Neural crest cell (in vitro differentiated cells): Measurements from ENCODE around the gene OLFML2B. TPM values are rescaled to one million over a fixed set of nuclear protein-coding genes. Genes with fewer than 3 reads are reported as not detected.
"Not testable (repeated sequence)": the region's sequence is repeated elsewhere in the genome, so short reads cannot be mapped to it uniquely, and the experiment has no call there.

Experiments used
- DNase-seq: peaks from one replicate; pipeline ENCODE4 v3.0.0; 2021; ENCODE audit warnings: low read depth, mixed read lengths, low spot score
- H3K27ac Mint-ChIP-seq: one replicate; pipeline ENCODE4 v1.8.0; 2021; ENCODE audit warnings: mild to moderate bottlenecking, mixed read lengths; ENCODE audit not compliant: unreplicated experiment
- H3K27me3 Mint-ChIP-seq: 2 replicates; pipeline ENCODE4 v1.8.0; 2021; ENCODE audit warnings: low read depth, mild to moderate bottlenecking, mixed read lengths
- H3K36me3 Mint-ChIP-seq: 2 replicates; pipeline ENCODE4 v1.8.0; 2021; ENCODE audit warnings: low read depth, mild to moderate bottlenecking, mixed read lengths
- H3K4me1 Mint-ChIP-seq: 2 replicates; pipeline ENCODE4 v1.8.0; 2021; ENCODE audit warnings: mixed read lengths
- H3K4me3 Mint-ChIP-seq: one replicate; pipeline ENCODE4 v1.8.0; 2021; ENCODE audit warnings: mild to moderate bottlenecking, mixed read lengths
- H3K9me3 Mint-ChIP-seq: 2 replicates; pipeline ENCODE4 v1.8.0; 2021; ENCODE audit warnings: mixed read lengths
- total RNA-seq: library from RNA; stranded (reverse); gene quantifications from 2 replicates; pipeline ENCODE4 v1.2.1, GENCODE V29; 2021
- TF ChIP-seq, protein P1 (sequence below): fragments of 200-600 bp; sonication (generic); conservative IDR thresholded peaks from 2 replicates; pipeline ENCODE4 v1.5.0; 2021; ENCODE audit warnings: antibody characterized with exemption, mild to moderate bottlenecking

The OLFML2B gene
- total RNA-seq, 1 donor from 2014 or later: 5.8 TPM

DNA sequence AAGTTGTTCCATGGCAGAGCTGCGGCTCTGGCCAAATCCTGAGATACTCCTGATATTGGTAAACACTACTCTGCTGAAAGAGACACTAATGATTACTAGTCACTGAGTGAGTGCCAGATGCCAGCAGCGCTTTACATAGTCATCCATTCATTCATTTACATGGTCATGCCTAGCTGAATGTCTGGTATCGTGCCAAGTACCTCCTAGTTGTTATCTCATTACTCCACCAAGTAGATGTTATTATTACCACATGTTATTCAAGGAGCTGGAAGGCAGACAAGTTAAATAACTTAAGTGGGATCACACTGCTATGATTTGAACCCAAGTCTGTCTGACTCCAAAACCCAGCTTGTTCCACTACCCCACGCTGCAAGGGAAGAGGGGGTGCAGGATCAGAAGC, 4.7 kb downstream of the OLFML2B start:
- no peak overlapping the region for H3K4me3 Mint-ChIP-seq
- H3K4me1 Mint-ChIP-seq: peaks cover 10% of the 10 kb centered on the region
- H3K27me3 Mint-ChIP-seq: peaks cover 20% of the 10 kb centered on the region
- DNase-seq: no peak
- no peak overlapping the region for H3K27ac Mint-ChIP-seq
- no peaks in the 10 kb centered on the region for H3K9me3 Mint-ChIP-seq
- peaks cover 14% of the 10 kb centered on the region for H3K36me3 Mint-ChIP-seq
- TF ChIP-seq, protein P1, sequence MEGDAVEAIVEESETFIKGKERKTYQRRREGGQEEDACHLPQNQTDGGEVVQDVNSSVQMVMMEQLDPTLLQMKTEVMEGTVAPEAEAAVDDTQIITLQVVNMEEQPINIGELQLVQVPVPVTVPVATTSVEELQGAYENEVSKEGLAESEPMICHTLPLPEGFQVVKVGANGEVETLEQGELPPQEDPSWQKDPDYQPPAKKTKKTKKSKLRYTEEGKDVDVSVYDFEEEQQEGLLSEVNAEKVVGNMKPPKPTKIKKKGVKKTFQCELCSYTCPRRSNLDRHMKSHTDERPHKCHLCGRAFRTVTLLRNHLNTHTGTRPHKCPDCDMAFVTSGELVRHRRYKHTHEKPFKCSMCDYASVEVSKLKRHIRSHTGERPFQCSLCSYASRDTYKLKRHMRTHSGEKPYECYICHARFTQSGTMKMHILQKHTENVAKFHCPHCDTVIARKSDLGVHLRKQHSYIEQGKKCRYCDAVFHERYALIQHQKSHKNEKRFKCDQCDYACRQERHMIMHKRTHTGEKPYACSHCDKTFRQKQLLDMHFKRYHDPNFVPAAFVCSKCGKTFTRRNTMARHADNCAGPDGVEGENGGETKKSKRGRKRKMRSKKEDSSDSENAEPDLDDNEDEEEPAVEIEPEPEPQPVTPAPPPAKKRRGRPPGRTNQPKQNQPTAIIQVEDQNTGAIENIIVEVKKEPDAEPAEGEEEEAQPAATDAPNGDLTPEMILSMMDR: no peak

DNA sequence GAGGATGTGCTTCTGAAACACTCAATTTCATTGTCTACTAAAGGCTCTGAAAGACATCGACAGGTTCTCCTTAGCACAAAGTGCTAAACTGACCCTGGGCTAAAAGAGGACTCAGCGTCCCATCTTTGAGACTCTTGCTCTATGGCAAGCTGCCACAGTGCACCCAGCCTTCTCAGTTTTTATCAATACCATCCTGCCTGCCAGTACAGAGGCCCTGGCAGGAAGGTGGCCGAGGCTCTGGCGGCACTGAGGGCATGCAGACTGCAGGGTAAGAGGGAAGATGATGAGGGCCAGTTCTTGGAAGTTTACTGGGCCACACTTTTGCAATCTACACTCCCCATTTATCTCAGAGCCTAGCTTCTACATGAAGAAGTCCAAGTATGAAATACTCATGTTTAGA, 5.3 kb downstream of the OLFML2B start:
- H3K4me1 Mint-ChIP-seq: peaks cover 9% of the 10 kb centered on the region
- H3K27ac Mint-ChIP-seq: no peak overlapping the region
- H3K4me3 Mint-ChIP-seq: no peak overlapping the region
- DNase-seq: no peak
- TF ChIP-seq, protein P1: no peak
- peaks cover 14% of the 10 kb centered on the region for H3K36me3 Mint-ChIP-seq
- peaks cover 17% of the 10 kb centered on the region for H3K27me3 Mint-ChIP-seq
- no peaks in the 10 kb centered on the region for H3K9me3 Mint-ChIP-seq

DNA sequence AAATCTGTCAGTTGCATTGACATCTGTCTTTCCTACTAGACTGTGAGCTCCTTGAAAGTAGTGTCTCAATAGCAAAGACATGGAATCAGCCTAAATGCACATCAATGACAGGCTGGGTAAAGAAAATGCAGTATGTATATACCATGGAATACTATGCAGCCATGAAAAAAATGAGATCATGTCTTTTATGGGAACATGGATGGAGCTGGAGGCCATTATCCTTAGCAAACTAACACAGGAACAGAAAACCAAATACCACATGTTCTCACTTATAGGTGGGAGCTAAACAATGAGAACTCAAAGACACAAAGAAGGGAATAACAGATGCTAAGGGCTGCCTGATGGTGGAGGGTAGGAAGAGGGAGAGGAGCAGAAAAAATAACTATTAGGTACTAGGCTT, 5.9 kb downstream of the OLFML2B start:
- peaks cover 14% of the 10 kb centered on the region for H3K36me3 Mint-ChIP-seq
- peaks cover 11% of the 10 kb centered on the region for H3K27me3 Mint-ChIP-seq
- not testable (repeated sequence) for H3K4me1 Mint-ChIP-seq, H3K4me3 Mint-ChIP-seq, DNase-seq, H3K9me3 Mint-ChIP-seq, H3K27ac Mint-ChIP-seq

DNA sequence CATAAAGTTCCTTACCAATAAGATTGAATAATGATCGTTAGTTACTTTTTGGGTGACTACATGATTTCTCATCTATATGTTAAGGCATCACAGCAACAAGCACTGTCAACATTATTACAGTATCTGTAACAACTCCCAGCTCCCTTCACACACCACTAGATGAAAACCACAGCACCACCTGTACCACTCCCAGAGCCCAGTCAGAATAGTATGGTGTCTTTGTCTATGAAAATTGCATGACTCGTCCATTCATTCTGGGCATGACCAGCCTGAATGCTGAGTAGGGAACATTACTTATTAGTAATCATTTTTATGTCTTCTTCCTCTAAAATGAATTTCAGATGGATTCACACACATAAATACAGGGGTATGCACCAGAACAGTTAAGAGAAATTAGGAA, 7.0 kb downstream of the OLFML2B start:
- Mint-ChIP-seq H3K36me3 (peaks cover 14% of the 10 kb centered on the region), H3K9me3 (no peaks in the 10 kb centered on the region), H3K27ac (no peak overlapping the region), H3K4me1 (no peaks in the 10 kb centered on the region), H3K27me3 (peaks cover 3% of the 10 kb centered on the region), H3K4me3 (no peak overlapping the region)
- TF ChIP-seq, protein P1: no peak
- DNase-seq: no peak

DNA sequence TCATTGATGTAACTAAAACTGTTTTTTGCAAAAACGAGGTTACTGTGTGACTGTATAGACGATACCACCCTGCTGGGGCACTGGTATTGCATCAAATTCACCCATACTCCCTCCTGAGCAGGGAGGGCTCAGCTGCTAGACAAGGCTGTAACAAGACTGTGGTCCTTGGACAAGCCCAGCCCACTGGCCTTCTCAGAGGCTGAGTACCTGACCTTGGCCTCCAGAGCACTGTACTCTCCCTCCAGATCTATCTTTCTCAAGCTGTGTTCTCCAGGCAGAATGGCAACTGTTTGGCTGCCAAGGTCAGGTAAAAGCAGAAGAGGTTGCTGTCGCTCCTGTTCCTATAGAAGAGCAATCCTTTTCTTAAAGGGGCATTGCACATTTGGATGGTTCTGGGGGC, 8.5 kb downstream of the OLFML2B start:
- H3K4me3 Mint-ChIP-seq: no peak overlapping the region
- H3K9me3 Mint-ChIP-seq: no peaks in the 10 kb centered on the region
- DNase-seq: no peak
- H3K27ac Mint-ChIP-seq: no peak overlapping the region
- H3K27me3 Mint-ChIP-seq: no peaks in the 10 kb centered on the region
- no peaks in the 10 kb centered on the region for H3K4me1 Mint-ChIP-seq
- H3K36me3 Mint-ChIP-seq: peaks cover 14% of the 10 kb centered on the region
- TF ChIP-seq, protein P1: no peak

DNA sequence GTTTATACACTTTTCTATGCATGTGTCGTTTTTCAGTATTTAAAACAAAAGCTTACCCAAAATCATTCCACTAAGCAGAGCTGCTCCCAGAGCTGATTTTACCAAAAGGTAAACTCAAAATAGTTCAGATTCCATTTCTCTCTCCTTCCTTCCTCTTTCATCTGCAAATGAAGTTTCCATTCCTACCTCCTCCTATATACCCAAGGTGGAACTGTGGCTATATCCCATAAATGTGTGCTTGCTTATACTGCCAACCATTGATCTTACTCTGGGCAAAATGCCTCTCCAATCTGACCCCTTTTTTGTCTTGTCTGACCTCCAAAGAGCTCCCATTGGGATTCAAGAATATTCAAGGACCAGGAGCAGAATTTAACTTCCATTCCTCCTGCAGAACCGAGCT, 9.5 kb downstream of the OLFML2B start:
- TF ChIP-seq, protein P1: no peak
- no peaks in the 10 kb centered on the region for H3K4me1 Mint-ChIP-seq
- no peak overlapping the region for H3K4me3 Mint-ChIP-seq
- no peak overlapping the region for H3K27ac Mint-ChIP-seq
- no peak for DNase-seq
- H3K9me3 Mint-ChIP-seq: no peaks in the 10 kb centered on the region
- H3K36me3 Mint-ChIP-seq: peaks cover 14% of the 10 kb centered on the region
- H3K27me3 Mint-ChIP-seq: no peaks in the 10 kb centered on the region
